Measurements from ENCODE around the gene ELK3.

ELK3 gene

DNA sequence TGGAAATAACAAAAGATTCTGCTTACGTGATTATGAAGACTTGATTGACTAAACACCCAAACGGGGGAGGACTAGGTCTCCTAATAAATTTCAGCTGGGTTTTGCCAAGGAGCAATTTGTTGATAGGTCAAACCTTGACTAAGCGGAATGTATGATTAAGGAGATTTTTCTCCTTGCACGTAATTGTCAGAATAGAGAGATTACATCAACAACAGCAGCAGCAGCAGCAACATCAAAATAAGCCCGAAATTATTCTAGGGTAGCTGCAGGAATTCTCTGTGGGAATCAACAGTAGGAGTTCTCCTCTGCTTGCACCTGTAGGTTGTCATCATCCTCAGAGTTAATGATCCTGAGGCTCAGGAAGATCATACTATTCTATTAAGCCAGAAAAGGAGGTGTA lies 10.2 kb downstream of the ELK3 start:
- TF ChIP-seq, protein P1, sequence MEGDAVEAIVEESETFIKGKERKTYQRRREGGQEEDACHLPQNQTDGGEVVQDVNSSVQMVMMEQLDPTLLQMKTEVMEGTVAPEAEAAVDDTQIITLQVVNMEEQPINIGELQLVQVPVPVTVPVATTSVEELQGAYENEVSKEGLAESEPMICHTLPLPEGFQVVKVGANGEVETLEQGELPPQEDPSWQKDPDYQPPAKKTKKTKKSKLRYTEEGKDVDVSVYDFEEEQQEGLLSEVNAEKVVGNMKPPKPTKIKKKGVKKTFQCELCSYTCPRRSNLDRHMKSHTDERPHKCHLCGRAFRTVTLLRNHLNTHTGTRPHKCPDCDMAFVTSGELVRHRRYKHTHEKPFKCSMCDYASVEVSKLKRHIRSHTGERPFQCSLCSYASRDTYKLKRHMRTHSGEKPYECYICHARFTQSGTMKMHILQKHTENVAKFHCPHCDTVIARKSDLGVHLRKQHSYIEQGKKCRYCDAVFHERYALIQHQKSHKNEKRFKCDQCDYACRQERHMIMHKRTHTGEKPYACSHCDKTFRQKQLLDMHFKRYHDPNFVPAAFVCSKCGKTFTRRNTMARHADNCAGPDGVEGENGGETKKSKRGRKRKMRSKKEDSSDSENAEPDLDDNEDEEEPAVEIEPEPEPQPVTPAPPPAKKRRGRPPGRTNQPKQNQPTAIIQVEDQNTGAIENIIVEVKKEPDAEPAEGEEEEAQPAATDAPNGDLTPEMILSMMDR (conservative IDR thresholded peaks at IDR 0.05): no peak
- TF ChIP-seq ZFX (IDR thresholded peaks at IDR 0.05): no peak
- no peak overlapping the region for H3K27ac ChIP-seq

DNA sequence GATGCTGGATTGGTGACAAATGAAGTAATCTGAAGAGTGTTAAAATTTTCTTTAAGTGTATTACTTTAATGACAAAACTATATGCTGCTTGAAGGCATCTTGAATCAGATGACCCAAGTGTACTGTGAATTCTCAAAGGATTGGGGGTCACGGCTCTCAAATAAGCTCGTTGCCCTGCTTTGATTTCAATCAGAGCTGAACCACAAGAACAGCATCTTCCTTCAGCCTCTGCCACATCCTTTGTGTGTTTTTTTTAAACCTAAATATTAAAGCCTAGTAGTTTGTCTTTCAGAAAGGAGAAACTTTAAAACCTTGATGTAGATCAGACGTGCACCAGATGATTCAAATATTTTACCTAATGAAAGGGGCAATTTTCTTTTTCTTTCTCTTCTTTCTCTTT lies 11.7 kb downstream of the ELK3 start:
- TF ChIP-seq ZFX (IDR thresholded peaks at IDR 0.05): no peak
- TF ChIP-seq, protein P1 (conservative IDR thresholded peaks at IDR 0.05): no peak
- no peak overlapping the region for H3K27ac ChIP-seq

DNA sequence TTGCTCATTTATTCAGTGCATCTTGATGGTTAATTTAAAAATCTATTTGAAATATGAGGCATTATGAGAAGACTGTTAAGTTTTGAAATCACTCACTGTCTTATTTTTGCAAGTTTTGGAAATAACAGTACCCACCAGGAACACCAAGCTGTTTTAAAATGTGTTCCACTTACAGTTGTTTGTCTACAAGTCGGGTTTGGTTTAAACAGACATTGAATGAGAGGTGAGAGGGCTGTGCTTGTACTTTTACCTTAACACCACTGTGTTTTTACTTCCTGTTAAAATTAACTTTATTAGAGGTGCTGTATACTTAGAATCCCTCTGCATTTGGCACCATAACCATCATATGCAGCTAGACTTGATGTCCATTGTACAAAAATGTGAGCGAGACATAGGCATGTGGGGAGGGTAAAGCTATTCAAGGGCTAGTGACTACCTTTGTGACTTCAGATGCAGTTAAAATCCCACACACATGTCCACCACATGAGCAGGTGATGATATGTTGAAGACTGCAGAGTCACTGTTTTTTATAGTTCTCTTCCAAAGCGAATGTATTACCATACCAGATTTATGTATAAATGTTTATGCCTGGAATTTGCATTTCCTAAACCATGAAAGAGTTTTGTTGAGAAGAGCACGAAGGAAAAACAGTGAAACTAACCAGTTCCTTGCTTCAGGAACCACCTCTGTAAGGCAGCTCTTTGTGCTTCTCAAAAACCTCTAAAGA lies 12.9 kb downstream of the ELK3 start:
- no peak overlapping the region for H3K27ac ChIP-seq
- TF ChIP-seq, protein P1 (conservative IDR thresholded peaks at IDR 0.05): no peak
- TF ChIP-seq ZFX (IDR thresholded peaks at IDR 0.05): no peak

DNA sequence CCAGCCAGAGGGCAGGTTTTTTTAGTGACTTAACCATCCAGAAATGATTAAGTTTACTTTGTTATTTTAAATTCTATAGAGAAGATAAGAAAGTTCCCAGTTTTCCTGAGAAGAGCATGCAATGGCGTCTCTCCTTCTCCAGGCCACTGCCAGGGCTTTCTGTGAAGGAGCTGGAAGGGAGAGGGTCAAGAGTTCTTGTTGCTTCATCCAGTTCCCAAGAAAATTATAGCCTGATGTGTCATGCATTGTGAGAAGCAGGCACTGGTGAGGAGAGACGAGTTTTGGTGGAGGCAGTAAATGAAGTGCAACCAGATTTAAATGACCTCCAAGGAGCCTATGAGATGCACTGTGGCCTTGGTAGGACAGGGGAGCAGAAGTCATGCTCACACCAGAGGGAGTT lies 14.2 kb downstream of the ELK3 start:
- TF ChIP-seq ZFX (IDR thresholded peaks at IDR 0.05): no peak
- TF ChIP-seq, protein P1 (conservative IDR thresholded peaks at IDR 0.05): no peak
- H3K27ac ChIP-seq: no peak overlapping the region

DNA sequence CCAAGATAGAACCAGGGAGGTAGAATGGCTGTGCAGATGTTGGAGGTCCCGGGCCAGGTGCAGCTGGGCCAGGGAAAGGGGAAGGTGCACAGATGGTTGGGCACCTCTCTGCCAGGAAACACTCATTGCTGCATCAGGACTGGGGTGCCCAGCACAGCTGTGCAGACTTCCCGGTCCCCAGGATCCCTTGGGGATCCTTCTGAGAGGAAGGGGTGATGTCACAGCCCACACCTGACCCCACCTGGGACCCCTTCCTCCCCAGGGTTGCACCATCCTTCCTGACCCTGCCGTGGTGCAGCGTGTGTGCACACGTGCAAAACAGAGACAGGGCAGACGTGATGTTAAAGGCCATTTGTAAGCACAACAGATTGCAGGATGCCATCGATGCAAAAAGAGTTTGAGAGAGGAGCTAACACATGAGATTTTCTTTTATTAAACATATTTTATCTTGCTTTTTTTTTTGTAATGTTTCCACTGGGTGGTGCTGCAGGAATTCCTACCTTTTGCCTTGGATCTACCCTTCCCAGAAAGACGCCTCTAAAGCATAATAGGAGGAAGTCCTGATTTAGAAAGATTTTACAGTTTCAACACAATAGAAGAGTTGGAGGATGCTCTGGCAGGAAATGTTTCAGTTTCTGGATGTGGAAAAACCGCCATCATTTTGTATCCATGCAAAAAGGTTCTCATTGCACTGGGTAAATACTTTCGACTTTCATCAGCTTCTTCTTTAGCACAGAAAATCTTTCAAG lies 14.8 kb downstream of the ELK3 start:
- TF ChIP-seq ZFX (IDR thresholded peaks at IDR 0.05): no peak
- TF ChIP-seq, protein P1 (conservative IDR thresholded peaks at IDR 0.05): peak; percentile 22
- no peak overlapping the region for H3K27ac ChIP-seq

DNA sequence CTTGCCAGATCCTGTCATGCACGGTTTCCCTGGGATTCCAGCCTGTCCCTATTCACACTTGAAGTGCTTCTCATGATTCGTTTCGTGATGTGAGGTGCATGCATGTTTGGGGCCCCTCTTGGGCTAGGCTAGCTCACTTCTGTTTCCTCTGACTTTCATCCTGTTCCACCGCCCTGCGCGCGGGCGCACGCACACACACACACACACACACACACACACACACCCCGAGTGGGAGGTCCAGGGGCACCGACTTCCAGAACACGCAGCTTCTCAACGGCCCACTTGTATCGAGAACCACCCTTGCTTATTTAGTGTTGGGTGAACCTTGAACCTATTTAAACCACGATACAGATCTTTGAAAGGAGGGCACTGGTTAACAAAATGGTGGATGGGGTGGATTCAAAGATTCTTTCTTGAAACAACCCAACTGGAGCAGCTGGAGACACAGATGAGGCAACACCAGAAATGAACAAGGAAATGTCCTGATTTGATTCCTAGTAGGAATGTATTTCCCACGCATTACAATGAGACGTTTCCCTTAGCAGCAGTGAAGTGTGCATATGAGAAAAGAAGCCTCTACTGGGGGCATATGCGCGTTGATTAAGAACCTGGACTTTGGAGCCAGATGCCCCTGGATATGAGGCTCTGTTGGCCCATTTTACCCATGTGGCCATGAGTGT lies 16.3 kb downstream of the ELK3 start:
- H3K27ac ChIP-seq: no peak overlapping the region
- TF ChIP-seq, protein P1 (conservative IDR thresholded peaks at IDR 0.05): no peak
- TF ChIP-seq ZFX (IDR thresholded peaks at IDR 0.05): no peak

DNA sequence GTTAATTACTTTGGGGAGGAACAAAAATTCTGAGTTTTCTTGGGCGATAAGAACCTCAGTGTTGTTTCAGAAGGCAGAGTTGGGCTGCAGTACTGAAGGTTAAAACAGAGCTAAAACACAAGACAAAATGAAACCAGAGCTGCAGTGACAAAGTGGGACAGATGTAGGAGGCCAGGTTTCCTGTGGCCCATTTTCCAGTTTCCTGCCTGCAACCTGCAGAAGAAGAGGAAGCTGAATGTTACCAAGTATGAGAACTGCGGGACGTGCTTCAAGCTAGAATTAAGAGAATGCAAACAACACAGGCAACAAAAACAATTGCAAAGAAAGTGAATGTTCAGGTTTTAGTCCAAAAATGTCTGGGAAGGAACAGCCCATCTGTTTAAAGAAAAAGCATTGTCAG lies 17.8 kb downstream of the ELK3 start:
- no peak for TF ChIP-seq ZFX (IDR thresholded peaks at IDR 0.05)
- TF ChIP-seq, protein P1 (conservative IDR thresholded peaks at IDR 0.05): no peak
- no peak overlapping the region for H3K27ac ChIP-seq

Data from C4-2B (cell line).